ENCODE measurements around the gene DDX25. TPM values are rescaled to one million over a fixed set of nuclear protein-coding genes. Genes with fewer than 3 reads are reported as not detected.

DDX25 gene
- total RNA-seq, 1 experiment from 2014 or later: 0.37 TPM

GRCh38 chr11:125926682-125927081, 22.4 kb downstream of the DDX25 start (continued):
- TF ChIP-seq, protein P1, sequence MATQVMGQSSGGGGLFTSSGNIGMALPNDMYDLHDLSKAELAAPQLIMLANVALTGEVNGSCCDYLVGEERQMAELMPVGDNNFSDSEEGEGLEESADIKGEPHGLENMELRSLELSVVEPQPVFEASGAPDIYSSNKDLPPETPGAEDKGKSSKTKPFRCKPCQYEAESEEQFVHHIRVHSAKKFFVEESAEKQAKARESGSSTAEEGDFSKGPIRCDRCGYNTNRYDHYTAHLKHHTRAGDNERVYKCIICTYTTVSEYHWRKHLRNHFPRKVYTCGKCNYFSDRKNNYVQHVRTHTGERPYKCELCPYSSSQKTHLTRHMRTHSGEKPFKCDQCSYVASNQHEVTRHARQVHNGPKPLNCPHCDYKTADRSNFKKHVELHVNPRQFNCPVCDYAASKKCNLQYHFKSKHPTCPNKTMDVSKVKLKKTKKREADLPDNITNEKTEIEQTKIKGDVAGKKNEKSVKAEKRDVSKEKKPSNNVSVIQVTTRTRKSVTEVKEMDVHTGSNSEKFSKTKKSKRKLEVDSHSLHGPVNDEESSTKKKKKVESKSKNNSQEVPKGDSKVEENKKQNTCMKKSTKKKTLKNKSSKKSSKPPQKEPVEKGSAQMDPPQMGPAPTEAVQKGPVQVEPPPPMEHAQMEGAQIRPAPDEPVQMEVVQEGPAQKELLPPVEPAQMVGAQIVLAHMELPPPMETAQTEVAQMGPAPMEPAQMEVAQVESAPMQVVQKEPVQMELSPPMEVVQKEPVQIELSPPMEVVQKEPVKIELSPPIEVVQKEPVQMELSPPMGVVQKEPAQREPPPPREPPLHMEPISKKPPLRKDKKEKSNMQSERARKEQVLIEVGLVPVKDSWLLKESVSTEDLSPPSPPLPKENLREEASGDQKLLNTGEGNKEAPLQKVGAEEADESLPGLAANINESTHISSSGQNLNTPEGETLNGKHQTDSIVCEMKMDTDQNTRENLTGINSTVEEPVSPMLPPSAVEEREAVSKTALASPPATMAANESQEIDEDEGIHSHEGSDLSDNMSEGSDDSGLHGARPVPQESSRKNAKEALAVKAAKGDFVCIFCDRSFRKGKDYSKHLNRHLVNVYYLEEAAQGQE (IDR thresholded peaks at IDR 0.05; ENCODE audit: low read depth): no peak
- TF ChIP-seq EGR1 (IDR thresholded peaks at IDR 0.05; ENCODE audit: low read depth) (no peak), POLR2AphosphoS5 (IDR thresholded peaks at IDR 0.05; ENCODE audit: low read depth, low read length) (no peak), CBX3 (IDR thresholded peaks at IDR 0.05; ENCODE audit: low read depth) (no peak), SIN3A (IDR thresholded peaks at IDR 0.05; ENCODE audit: low read depth) (no peak), ELF1 (IDR thresholded peaks at IDR 0.05; ENCODE audit: borderline replicate concordance, low read depth) (no peak)
- TF ChIP-seq, protein P2, sequence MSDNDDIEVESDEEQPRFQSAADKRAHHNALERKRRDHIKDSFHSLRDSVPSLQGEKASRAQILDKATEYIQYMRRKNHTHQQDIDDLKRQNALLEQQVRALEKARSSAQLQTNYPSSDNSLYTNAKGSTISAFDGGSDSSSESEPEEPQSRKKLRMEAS (IDR thresholded peaks at IDR 0.05): no peak

- ATAC-seq (no peak), DNase-seq (ENCODE audit: low read depth, low spot score) (no peak)
- intact Hi-C loops (cut with micrococcal nuclease): no loop called here
- Histone ChIP-seq H2AFZ (ENCODE audit: low read depth, low read length, poor library complexity, severe bottlenecking) (no peak overlapping the region), H3K79me2 (ENCODE audit: insufficient read depth, low read length) (no peaks in the 10 kb centered on the region), H3K4me2 (ENCODE audit: low read length) (no peak overlapping the region), H3K9me3 (ENCODE audit: control insufficient read depth in 1 of 2, insufficient read depth in 1 of 2, low read depth in 1 of 2, low read length in 2 of 2) (no peaks in the 10 kb centered on the region), H3K27ac (ENCODE audit: low read depth, low read length) (no peak overlapping the region), H3K4me3 (replicated peaks in 1 of 2; ENCODE audit: low read depth in 1 of 2, low read length in 2 of 2) (no peak overlapping the region), H3K36me3 (ENCODE audit: control insufficient read depth in 1 of 2, insufficient read depth in 2 of 2, low read length in 2 of 2) (no peaks in the 10 kb centered on the region), H3K9ac (ENCODE audit: low read length) (no peak overlapping the region), H3K27me3 (ENCODE audit: insufficient read depth, low read length) (0 out of 2 replicates have a peak, but pooled peaks cover 5% of the 10 kb centered on the region), H4K20me1 (ENCODE audit: insufficient read depth) (no peaks in the 10 kb centered on the region), H3K9me2 (ENCODE audit: insufficient read depth) (no peaks in the 10 kb centered on the region), H3K4me1 (ENCODE audit: control insufficient read depth in 1 of 2, insufficient read depth in 2 of 2, low read length in 2 of 2) (no peaks in the 10 kb centered on the region)
- ChIA-PET POLR2A (no interaction called here), CTCF (no interaction called here), RAD21 (ENCODE audit: low non-redundant PET in 1 of 2, low total read pairs in 2 of 2, uncharacterized antibody in 2 of 2, unreplicated experiment in 2 of 2) (no interaction called here)
- BruUV-seq (replicated peaks): no TSS peak
- TF ChIP-seq EGR1 (IDR thresholded peaks at IDR 0.05; ENCODE audit: low read depth) (no peak), CEBPB (IDR thresholded peaks at IDR 0.05; ENCODE audit: low read depth) (no peak), POLR2A (IDR thresholded peaks at IDR 0.05; ENCODE audit: borderline replicate concordance, extremely low read depth, insufficient read depth, insufficient read length) (no peak), SRF (IDR thresholded peaks at IDR 0.05; ENCODE audit: low read depth) (no peak), POLR2AphosphoS5 (IDR thresholded peaks at IDR 0.05; ENCODE audit: low read depth, low read length) (no peak), CBX3 (IDR thresholded peaks at IDR 0.05; ENCODE audit: low read depth) (no peak), JUND (IDR thresholded peaks at IDR 0.05) (no peak)
- TF ChIP-seq, protein P2 (IDR thresholded peaks at IDR 0.05): no peak
These were observed 25.3 kb downstream of the DDX25 start for GRCh38 chr11:125929445-125930075.
